ENCODE measurements around the gene UPB1.
"Not testable (repeated sequence)": the region's sequence is repeated elsewhere in the genome, so short reads cannot be mapped to it uniquely, and the experiment has no call there.

Gene UPB1

GRCh38 chr22:24542641-24543040 lies 47.5 kb downstream of the UPB1 start:
- Histone ChIP-seq H3K27me3 (ENCODE audit: control insufficient read depth, insufficient read depth, low read length) (no peaks in the 10 kb centered on the region), H3K36me3 (ENCODE audit: control insufficient read depth, low read depth, low read length) (peaks cover 51% of the 10 kb centered on the region), H3K4me3 (ENCODE audit: low read length) (no peak overlapping the region), H3K9me3 (ENCODE audit: control insufficient read depth, low read depth, low read length) (no peaks in the 10 kb centered on the region), H3K4me1 (ENCODE audit: control insufficient read depth, low read depth, low read length) (no peaks in the 10 kb centered on the region), H3K9ac (ENCODE audit: low read length) (no peak overlapping the region), H3K27ac (ENCODE audit: low read length) (no peak overlapping the region)

- no peaks in the 10 kb centered on the region for H3K9me3 ChIP-seq (ENCODE audit: control insufficient read depth, low read depth, low read length)
- H3K27ac ChIP-seq (ENCODE audit: low read length) = no peak overlapping the region
- H3K27me3 ChIP-seq (ENCODE audit: control insufficient read depth, insufficient read depth, low read length) = no peaks in the 10 kb centered on the region
- no peak overlapping the region for H3K4me3 ChIP-seq (ENCODE audit: low read length)
- H3K36me3 ChIP-seq (ENCODE audit: control insufficient read depth, low read depth, low read length) = peaks cover 56% of the 10 kb centered on the region
- no peaks in the 10 kb centered on the region for H3K4me1 ChIP-seq (ENCODE audit: control insufficient read depth, low read depth, low read length)
- no peak overlapping the region for H3K9ac ChIP-seq (ENCODE audit: low read length)
Measured at GRCh38 chr22:24543185-24543601, 48.1 kb downstream of the UPB1 start.

DNA sequence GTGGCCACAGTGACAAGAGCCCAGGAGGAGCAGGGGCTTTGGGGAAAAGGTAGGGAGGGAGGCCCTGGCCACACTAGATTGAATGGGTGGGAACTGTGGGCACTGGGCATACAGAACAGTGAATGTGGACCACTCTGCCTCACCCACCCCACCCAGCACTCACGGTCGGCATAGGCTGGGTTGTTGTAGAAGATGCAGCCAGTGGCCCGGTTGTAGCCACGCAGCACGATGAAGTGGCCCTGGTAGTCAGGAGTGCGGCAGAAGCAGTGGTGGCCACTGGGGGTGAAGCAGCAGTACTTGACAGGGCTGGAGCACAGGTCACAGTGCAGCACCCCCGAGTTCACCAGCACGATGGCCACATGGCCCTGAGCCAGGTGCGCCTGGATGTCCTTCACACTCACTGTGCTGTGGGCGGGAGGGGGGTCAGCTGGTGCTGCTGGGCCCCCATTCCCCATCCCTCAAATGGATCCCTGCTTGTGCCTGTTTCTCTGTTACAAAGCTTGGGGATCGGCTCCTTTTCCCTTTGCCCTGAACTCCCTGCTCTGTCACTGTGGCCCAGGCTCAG lies 48.6 kb downstream of the UPB1 start:
- no peak overlapping the region for H3K9ac ChIP-seq (ENCODE audit: low read length)
- no peaks in the 10 kb centered on the region for H3K4me1 ChIP-seq (ENCODE audit: control insufficient read depth, low read depth, low read length)
- no peak overlapping the region for H3K27ac ChIP-seq (ENCODE audit: low read length)
- H3K9me3 ChIP-seq (ENCODE audit: control insufficient read depth, low read depth, low read length) = no peaks in the 10 kb centered on the region
- H3K36me3 ChIP-seq (ENCODE audit: control insufficient read depth, low read depth, low read length) = peaks cover 59% of the 10 kb centered on the region
- H3K4me3 ChIP-seq (ENCODE audit: low read length) = no peak overlapping the region
- H3K27me3 ChIP-seq (ENCODE audit: control insufficient read depth, insufficient read depth, low read length) = no peaks in the 10 kb centered on the region

DNA sequence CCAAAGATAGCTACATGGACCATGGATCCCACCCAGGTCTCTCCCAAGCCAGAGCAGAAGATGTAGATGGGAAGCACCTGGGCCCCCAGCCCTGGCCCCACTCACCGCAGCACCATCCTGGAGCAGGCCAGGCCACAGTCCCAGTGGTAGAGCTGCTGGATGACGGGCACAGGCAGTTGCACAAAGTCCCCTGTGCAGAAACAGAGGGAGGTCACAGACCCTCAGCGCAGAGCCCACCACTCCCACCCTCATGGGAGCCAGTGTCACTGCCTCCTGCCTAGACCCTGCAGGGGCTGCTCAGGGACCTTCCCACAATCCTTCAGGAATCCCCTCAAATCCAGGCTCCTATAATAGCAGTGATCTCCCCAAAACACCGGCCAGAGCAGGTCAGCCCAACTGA lies 53.7 kb downstream of the UPB1 start:
- H3K4me3 ChIP-seq (ENCODE audit: low read length) = no peak overlapping the region
- H3K9ac ChIP-seq (ENCODE audit: low read length) = no peak overlapping the region
- no peaks in the 10 kb centered on the region for H3K27me3 ChIP-seq (ENCODE audit: control insufficient read depth, insufficient read depth, low read length)
- H3K36me3 ChIP-seq (ENCODE audit: control insufficient read depth, low read depth, low read length) = peaks cover 35% of the 10 kb centered on the region
- H3K9me3 ChIP-seq (ENCODE audit: control insufficient read depth, low read depth, low read length) = no peaks in the 10 kb centered on the region
- no peak overlapping the region for H3K27ac ChIP-seq (ENCODE audit: low read length)
- H3K4me1 ChIP-seq (ENCODE audit: control insufficient read depth, low read depth, low read length) = peaks cover 2% of the 10 kb centered on the region

DNA sequence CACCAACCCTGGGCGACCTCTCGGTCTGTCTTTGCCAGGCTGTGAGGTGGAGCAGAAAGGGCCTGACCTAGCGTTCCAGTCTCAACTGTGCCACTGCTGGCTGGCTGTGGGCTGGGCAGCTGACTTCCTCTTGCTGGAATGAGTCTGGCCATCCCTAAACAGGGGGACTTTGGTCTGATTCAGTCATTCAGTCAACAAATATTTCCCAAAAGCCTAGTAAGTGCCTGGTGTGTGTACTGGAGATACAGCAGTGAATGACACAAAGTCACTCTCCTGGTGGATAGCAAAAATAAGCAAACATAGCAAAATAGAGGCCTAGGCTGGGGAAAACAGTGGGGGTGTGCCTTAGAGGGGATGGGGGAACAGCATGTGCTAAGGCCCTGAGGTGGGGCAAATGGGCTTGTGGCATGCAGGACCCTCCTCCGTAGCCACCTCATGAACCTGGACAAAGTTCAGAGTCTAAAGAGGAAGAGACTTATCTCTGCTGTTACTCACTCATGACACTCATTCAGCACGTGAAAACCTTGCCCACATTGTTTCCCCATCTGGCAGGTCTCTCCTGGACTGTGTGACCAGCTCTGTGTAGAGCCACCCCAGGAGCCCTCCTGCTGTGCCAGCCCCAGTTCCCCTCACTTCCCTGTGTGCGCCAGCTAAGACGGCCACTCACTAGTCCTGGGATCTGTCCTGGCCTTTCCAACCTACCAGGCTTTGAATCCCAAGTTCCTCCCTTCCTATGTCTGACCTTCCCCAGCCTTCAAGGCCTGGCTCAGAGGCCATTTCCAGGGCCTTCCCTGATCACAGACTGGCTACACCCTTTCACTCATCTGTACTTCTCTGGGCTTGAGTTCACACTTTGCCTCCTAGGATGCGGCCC lies 55.1 kb downstream of the UPB1 start:
- no peak overlapping the region for H3K4me3 ChIP-seq (ENCODE audit: low read length)
- no peaks in the 10 kb centered on the region for H3K27me3 ChIP-seq (ENCODE audit: control insufficient read depth, insufficient read depth, low read length)
- H3K4me1 ChIP-seq (ENCODE audit: control insufficient read depth, low read depth, low read length) = peaks cover 7% of the 10 kb centered on the region
- H3K36me3 ChIP-seq (ENCODE audit: control insufficient read depth, low read depth, low read length) = peaks cover 28% of the 10 kb centered on the region
- no peak overlapping the region for H3K9ac ChIP-seq (ENCODE audit: low read length)
- no peak overlapping the region for H3K27ac ChIP-seq (ENCODE audit: low read length)
- no peaks in the 10 kb centered on the region for H3K9me3 ChIP-seq (ENCODE audit: control insufficient read depth, low read depth, low read length)

- peaks cover 7% of the 10 kb centered on the region for H3K4me1 ChIP-seq (ENCODE audit: control insufficient read depth, low read depth, low read length)
- H3K4me3 ChIP-seq (ENCODE audit: low read length) = no peak overlapping the region
- H3K36me3 ChIP-seq (ENCODE audit: control insufficient read depth, low read depth, low read length) = peaks cover 28% of the 10 kb centered on the region
- H3K27me3 ChIP-seq (ENCODE audit: control insufficient read depth, insufficient read depth, low read length) = no peaks in the 10 kb centered on the region
- no peaks in the 10 kb centered on the region for H3K9me3 ChIP-seq (ENCODE audit: control insufficient read depth, low read depth, low read length)
- H3K27ac ChIP-seq (ENCODE audit: low read length) = no peak overlapping the region
- no peak overlapping the region for H3K9ac ChIP-seq (ENCODE audit: low read length)
Measured at GRCh38 chr22:24550902-24551435, 55.8 kb downstream of the UPB1 start.

- H3K36me3 ChIP-seq (ENCODE audit: control insufficient read depth, low read depth, low read length) = peaks cover 16% of the 10 kb centered on the region
- not testable (repeated sequence) for H3K4me3 ChIP-seq (ENCODE audit: low read length); H3K9ac ChIP-seq (ENCODE audit: low read length); H3K9me3 ChIP-seq (ENCODE audit: control insufficient read depth, low read depth, low read length); H3K27me3 ChIP-seq (ENCODE audit: control insufficient read depth, insufficient read depth, low read length); H3K27ac ChIP-seq (ENCODE audit: low read length)
- peaks cover 13% of the 10 kb centered on the region for H3K4me1 ChIP-seq (ENCODE audit: control insufficient read depth, low read depth, low read length)
Measured at GRCh38 chr22:24552503-24553286, 57.6 kb downstream of the UPB1 start.

GRCh38 chr22:24553597-24554312 lies 58.6 kb downstream of the UPB1 start:
- peaks cover 20% of the 10 kb centered on the region for H3K36me3 ChIP-seq (ENCODE audit: control insufficient read depth, low read depth, low read length)
- peak overlapping the region; percentile 93 for H3K9ac ChIP-seq (ENCODE audit: low read length)
- no peak overlapping the region for H3K27ac ChIP-seq (ENCODE audit: low read length)
- H3K27me3 ChIP-seq (ENCODE audit: control insufficient read depth, insufficient read depth, low read length) = no peaks in the 10 kb centered on the region
- no peaks in the 10 kb centered on the region for H3K9me3 ChIP-seq (ENCODE audit: control insufficient read depth, low read depth, low read length)
- peak overlapping the region; percentile 93 for H3K4me3 ChIP-seq (ENCODE audit: low read length)
- H3K4me1 ChIP-seq (ENCODE audit: control insufficient read depth, low read depth, low read length) = peaks cover 13% of the 10 kb centered on the region

GRCh38 chr22:24554313-24555164 lies 59.4 kb downstream of the UPB1 start, which contains the start of gene GUCD1:
GUCD1 (minus strand) TSS chr22:24555138; CDS start chr22:24554991, 147 bp downstream.
- H3K36me3 ChIP-seq (ENCODE audit: control insufficient read depth, low read depth, low read length) = peaks cover 28% of the 10 kb centered on the region
- H3K4me1 ChIP-seq (ENCODE audit: control insufficient read depth, low read depth, low read length) = peaks cover 13% of the 10 kb centered on the region
- H3K27ac ChIP-seq (ENCODE audit: low read length) = peak within 1 kb of the TSS; percentile 92
- no peaks in the 10 kb centered on the region for H3K9me3 ChIP-seq (ENCODE audit: control insufficient read depth, low read depth, low read length)
- H3K27me3 ChIP-seq (ENCODE audit: control insufficient read depth, insufficient read depth, low read length) = no peaks in the 10 kb centered on the region
- peak within 1 kb of the TSS; percentile 97 for H3K9ac ChIP-seq (ENCODE audit: low read length)
- peak within 1 kb of the TSS; percentile 93 for H3K4me3 ChIP-seq (ENCODE audit: low read length)
